ENCODE results near the gene STK32B. TPM values are rescaled to one million over a fixed set of nuclear protein-coding genes. Genes with fewer than 3 reads are reported as not detected.

The STK32B gene
- total RNA-seq, 8 experiments from 2014 or later = 1.8 to 25.1 (median 4.7) TPM

DNA sequence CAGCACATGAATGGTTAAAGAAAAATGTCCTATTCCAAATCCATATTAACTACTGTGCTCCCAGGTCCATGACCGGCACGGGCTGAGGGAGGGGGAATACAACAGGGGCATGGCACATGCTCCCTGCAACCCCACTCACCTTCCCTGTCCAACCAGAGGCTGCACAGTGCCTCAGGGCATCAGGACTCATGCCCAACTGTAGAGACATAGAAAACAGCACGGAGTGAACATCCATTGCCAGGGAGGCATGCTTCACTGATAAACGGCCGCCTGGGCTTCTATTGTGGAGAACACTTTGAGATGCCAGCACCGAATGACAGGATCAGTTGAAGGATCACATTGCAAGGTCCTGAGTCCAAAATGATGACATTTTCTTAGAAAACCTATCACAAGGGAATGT is 140.6 kb downstream of the STK32B start:
- Histone ChIP-seq H3K27ac (no peak overlapping the region), H3K4me3 (no peak overlapping the region), H3K4me1 (replicated peaks in 1 of 2) (peaks cover 0 to 13% of the 10 kb centered on the region in 2 donors)
- in situ Hi-C loops (cut with MboI; ENCODE audit: low pct_unique_long_range_greater_than_20kb in 2 of 9, low sequenced_read_pairs in 9 of 9, unreplicated experiment in 9 of 9) = no loop called here
- WGBS, 10 experiments = 30 to 85% (median 67%) methylated on average over 2 to 5 of the region's 6 CpGs; no CpG with 5 or more reads in 5 of the 10 experiments
- no peak for ATAC-seq (replicated peaks in 6 of 8)

DNA sequence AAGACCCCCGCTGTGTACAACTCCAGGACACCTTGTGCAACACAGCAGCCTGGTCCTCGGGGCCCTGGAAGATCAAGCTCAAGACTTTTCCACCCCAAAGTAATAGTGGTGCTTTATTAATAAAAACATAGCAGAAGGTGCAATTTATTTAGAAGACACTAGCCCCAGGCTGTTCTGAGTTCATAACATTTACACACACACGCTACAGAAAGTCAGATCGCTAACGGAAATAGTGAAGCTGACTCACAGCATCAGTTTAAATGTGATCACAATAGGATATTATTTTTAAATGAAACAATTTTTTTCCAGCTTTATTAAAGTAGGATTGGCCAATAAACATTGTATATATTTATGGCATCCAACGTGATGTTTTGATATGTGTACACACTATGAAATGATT is 141.0 kb downstream of the STK32B start:
- peaks cover 0 to 13% of the 10 kb centered on the region in 2 donors for H3K4me1 ChIP-seq (replicated peaks in 1 of 2)
- no peak overlapping the region for H3K4me3 ChIP-seq
- WGBS, 10 experiments = 65 to 92% (median 87%) methylated on average over 2 to 5 of the region's 6 CpGs; no CpG with 5 or more reads in 2 of the 10 experiments
- in situ Hi-C loops (cut with MboI; ENCODE audit: low pct_unique_long_range_greater_than_20kb in 2 of 9, low sequenced_read_pairs in 9 of 9, unreplicated experiment in 9 of 9) = no loop called here
- H3K27ac ChIP-seq = no peak overlapping the region
- ATAC-seq (replicated peaks in 6 of 8) = no peak

DNA sequence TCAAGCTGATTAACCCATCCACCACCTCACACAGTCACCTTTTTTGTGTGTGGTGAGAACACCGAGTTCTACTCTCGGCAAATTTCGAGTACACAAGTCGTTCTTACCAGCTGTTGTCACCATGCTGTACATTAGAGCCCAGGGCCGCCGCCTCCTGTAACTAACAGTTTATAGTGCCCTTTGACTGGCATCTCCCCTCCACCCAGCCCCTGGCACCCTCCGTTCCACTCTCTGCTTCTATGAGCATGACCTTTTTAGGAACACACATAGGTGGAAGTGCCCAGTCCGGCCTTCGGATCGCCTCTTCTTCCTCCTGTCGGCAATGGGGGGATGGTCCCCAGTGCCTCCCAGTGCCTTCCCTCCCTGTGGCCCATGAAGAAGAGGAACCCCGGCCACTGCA is 141.4 kb downstream of the STK32B start:
- Histone ChIP-seq H3K4me3 (no peak overlapping the region), H3K4me1 (replicated peaks in 1 of 2) (peaks cover 0 to 11% of the 10 kb centered on the region in 2 donors), H3K27ac (no peak overlapping the region)
- ATAC-seq (replicated peaks in 6 of 8) = no peak
- WGBS, 10 experiments = 43 to 100% (median 87%) methylated on average over 1 to 6 of the region's 12 CpGs; no CpG with 5 or more reads in 4 of the 10 experiments
- in situ Hi-C loops (cut with MboI; ENCODE audit: low pct_unique_long_range_greater_than_20kb in 2 of 9, low sequenced_read_pairs in 9 of 9, unreplicated experiment in 9 of 9) = no loop called here

DNA sequence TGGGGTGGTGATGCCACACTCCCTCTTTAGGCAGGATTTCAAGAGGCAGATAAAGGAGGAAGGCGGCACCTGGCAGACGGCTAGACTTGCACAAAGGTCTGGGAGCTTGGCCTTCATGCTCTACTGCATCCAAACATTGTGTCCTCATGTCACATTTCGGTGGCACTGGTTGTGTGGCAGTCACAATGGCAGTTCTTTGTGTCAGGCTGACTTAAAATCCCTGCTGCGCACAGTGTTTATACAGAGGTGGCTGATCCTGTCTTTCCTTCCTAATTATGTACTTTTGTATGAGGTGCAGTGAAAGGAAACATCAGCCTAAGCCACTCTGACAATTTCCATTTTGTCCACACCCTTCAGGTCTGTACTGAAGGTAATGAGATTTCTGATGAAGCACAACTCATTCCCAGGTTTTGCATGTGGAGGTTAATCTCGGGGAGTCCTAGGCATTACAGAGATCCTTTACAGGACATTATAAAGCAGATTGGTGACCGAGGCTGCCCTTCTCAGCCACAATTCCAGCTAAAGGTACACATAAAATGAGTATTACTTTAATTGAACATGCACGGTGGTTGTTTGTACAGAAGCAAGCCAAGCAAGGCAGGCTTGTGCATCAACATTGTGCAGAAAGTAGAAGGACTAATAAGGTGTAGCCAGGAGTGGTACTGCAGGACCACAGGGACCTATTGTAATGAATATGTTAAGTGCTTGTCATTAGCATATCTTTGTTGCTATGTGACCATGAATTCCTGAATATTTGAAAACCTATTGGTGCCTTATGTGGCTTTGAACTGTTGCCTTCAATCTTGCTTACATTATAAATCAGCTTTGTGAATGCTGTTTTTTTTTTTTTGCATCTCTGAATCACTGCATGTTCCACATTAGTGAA is 147.6 kb downstream of the STK32B start:
- Histone ChIP-seq H3K27ac (peak overlapping the region in 1 of 2 donors; percentile 19), H3K4me3 (no peak overlapping the region), H3K4me1 (replicated peaks in 1 of 2) (peaks cover 0 to 18% of the 10 kb centered on the region in 2 donors)
- ATAC-seq (replicated peaks in 6 of 8) = peak in 7 of 8 experiments; percentile 37 to 91 (median 72)
- in situ Hi-C loops (cut with MboI; ENCODE audit: low pct_unique_long_range_greater_than_20kb in 2 of 9, low sequenced_read_pairs in 9 of 9, unreplicated experiment in 9 of 9) = no loop called here
- 27 to 100% (median 59%) methylated on average over 1 to 6 of the region's 7 CpGs; no CpG with 5 or more reads in 3 of the 10 experiments for WGBS, 10 experiments

- 24 to 100% (median 54%) methylated on average over 1 to 2 of the region's 2 CpGs for WGBS, 10 experiments
- peaks cover 3 to 19% of the 10 kb centered on the region in 2 donors for H3K4me1 ChIP-seq (replicated peaks in 1 of 2)
- no peak overlapping the region for H3K4me3 ChIP-seq
- no peak for ATAC-seq (replicated peaks in 6 of 8)
- H3K27ac ChIP-seq = no peak overlapping the region
- in situ Hi-C loops (cut with MboI; ENCODE audit: low pct_unique_long_range_greater_than_20kb in 2 of 9, low sequenced_read_pairs in 9 of 9, unreplicated experiment in 9 of 9) = no loop called here
These were observed 148.6 kb downstream of the STK32B start for GRCh38 chr4:5199912-5200311.

- in situ Hi-C loops (cut with MboI; ENCODE audit: low pct_unique_long_range_greater_than_20kb in 2 of 9, low sequenced_read_pairs in 9 of 9, unreplicated experiment in 9 of 9) = no loop called here
- no peak overlapping the region for H3K27ac ChIP-seq
- 64 to 100% (median 94%) methylated on average over 1 to 3 of the region's 3 CpGs; no CpG with 5 or more reads in 4 of the 10 experiments for WGBS, 10 experiments
- no peak overlapping the region for H3K4me3 ChIP-seq
- H3K4me1 ChIP-seq (replicated peaks in 1 of 2) = peaks cover 7 to 25% of the 10 kb centered on the region in 2 donors
- no peak for ATAC-seq (replicated peaks in 6 of 8)
These were observed 149.2 kb downstream of the STK32B start for GRCh38 chr4:5200513-5200912.

DNA sequence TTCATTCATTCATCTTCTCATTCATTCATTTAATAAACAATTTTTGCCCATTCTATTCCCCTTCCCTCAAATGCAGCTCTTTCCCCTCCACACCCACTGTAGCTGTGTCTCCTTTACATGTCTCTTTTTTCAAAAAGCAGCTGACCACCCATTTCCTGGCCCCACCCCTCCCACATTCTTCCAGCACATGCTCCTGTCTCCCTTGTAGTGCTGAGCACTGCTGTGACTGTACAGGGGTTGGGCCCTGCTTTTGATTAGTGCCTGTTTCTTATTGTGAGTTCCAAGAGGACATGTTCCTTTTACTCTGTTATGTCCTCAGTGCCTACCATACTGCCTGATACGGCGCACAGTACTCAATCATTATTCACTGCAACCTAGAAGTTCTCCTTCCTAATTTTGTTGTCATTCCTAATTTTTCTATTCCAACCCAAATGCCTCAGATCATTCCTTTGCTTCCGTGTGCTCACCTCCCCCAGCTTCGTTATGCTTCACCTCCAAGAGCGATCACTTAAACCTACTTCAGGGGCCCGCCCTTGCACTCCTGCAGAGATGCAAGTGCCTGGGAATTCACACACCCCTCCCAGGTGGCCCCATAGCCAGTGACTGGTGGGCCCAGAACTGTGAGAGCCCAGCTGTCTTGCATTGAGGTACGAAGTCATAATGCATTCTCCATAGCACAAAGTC is 152.2 kb downstream of the STK32B start:
- ATAC-seq (replicated peaks in 6 of 8) = peak in 3 of 8 experiments; percentile 19 to 61 (median 51)
- Histone ChIP-seq H3K27ac (no peak overlapping the region), H3K4me3 (no peak overlapping the region), H3K4me1 (replicated peaks in 1 of 2) (peaks cover 22 to 38% of the 10 kb centered on the region in 2 donors)
- in situ Hi-C loops (cut with MboI; ENCODE audit: low pct_unique_long_range_greater_than_20kb in 2 of 9, low sequenced_read_pairs in 9 of 9, unreplicated experiment in 9 of 9) = no loop called here
- 7 to 87% (median 73%) methylated on average over 1 to 7 of the region's 7 CpGs; no CpG with 5 or more reads in 1 of the 10 experiments for WGBS, 10 experiments

GRCh38 chr4:5203993-5204310 is 152.7 kb downstream of the STK32B start:
- in situ Hi-C loops (cut with MboI; ENCODE audit: low pct_unique_long_range_greater_than_20kb in 2 of 9, low sequenced_read_pairs in 9 of 9, unreplicated experiment in 9 of 9) = no loop called here
- Histone ChIP-seq H3K4me3 (no peak overlapping the region), H3K27ac (no peak overlapping the region), H3K4me1 (replicated peaks in 1 of 2) (peaks cover 22 to 33% of the 10 kb centered on the region in 2 donors)
- 0 to 93% (median 43%) methylated on average over 2 to 3 of the region's 3 CpGs; no CpG with 5 or more reads in 6 of the 10 experiments for WGBS, 10 experiments
- no peak for ATAC-seq (replicated peaks in 6 of 8)

DNA sequence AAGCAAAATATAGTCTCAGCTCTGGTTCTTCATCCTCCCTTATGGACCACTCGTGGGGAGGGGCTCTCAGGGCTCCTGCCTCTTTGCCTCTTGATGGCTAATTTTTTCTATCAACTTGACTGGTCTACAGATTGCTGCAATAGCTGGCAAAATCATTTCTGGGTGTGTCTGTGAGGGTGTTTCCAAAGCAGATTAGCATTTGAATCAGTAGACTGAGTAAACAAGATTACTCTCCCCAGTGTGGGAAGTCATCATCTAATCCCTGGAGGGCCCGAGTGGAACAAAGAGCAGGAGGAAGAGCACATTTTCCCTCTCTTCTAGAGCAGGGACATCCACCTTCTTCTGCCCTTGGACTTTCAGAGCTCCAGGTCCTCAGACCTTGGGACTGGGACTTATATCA is 153.5 kb downstream of the STK32B start:
- Histone ChIP-seq H3K27ac (peak overlapping the region in 1 of 2 donors; percentile 31), H3K4me3 (no peak overlapping the region), H3K4me1 (replicated peaks in 1 of 2) (peaks cover 22 to 24% of the 10 kb centered on the region in 2 donors)
- WGBS, 10 experiments = 0 to 30% (median 13%) methylated on average over 1 to 2 of the region's 2 CpGs; no CpG with 5 or more reads in 6 of the 10 experiments
- ATAC-seq (replicated peaks in 6 of 8) = peak in 6 of 8 experiments; percentile 18 to 72 (median 36)
- in situ Hi-C loops (cut with MboI; ENCODE audit: low pct_unique_long_range_greater_than_20kb in 2 of 9, low sequenced_read_pairs in 9 of 9, unreplicated experiment in 9 of 9) = no loop called here

DNA sequence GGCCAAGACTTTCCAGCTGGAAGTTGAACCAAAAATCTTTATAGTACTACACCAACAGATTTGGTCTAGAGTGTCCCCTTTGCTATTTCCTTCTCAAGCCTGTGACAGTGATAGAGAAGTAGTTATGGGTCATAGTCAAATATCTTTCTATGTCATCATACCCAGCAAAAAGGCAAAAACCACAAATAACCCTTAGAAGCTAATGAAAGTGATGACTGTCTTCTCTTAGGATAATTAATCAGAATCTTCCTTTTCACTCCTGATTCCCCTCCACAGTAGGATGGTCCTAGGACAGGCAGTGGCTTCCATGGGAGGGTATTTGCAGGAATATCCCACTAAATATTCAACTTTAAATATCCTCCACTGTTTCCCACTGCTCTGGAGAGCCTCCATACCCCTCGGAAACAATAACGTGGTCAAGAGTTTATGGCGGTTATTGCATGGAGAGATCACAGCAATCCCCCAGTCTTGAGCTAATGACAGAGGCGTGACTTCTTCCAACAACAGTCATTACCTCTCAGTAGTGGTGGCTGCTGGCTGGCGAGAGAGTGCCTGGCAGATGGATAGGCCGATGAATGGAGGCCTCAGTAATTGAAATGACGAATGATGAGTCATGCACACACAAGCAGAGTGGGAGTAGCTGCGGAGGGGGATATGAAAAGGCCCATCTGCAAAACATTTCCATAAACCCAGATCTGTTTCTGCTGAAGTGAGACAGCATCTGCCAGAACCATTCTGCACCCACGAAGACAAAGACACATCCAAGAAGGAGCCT is 154.9 kb downstream of the STK32B start:
- Histone ChIP-seq H3K4me1 (replicated peaks in 1 of 2) (peaks cover 22 to 23% of the 10 kb centered on the region in 2 donors), H3K4me3 (no peak overlapping the region), H3K27ac (peak overlapping the region; percentile 61 to 73)
- in situ Hi-C loops (cut with MboI; ENCODE audit: low pct_unique_long_range_greater_than_20kb in 2 of 9, low sequenced_read_pairs in 9 of 9, unreplicated experiment in 9 of 9) = no loop called here
- peak; percentile 65 to 99 (median 97) for ATAC-seq (replicated peaks in 6 of 8)
- WGBS, 10 experiments = 0 to 20% (median 7%) methylated on average over 1 to 7 of the region's 9 CpGs; no CpG with 5 or more reads in 2 of the 10 experiments

DNA sequence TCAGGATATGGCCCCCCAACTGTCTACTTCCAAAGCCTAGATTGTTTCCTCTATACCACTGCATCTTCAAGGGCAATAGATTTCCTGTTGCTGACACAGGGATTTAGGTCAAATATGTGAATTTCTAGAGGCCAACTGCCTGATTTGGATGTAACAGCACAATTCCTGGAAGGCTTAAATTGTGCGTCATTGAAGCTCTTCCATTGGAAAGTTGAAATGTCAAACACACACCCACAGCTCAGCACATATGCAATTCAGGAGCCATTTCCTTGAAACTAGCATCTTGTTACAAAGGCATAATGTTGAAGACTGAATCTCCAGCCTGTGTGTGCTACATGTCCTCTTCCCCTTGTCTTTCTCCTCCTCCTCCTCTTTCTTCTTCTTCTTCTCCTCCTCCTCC is 158.6 kb downstream of the STK32B start:
- ATAC-seq (replicated peaks in 6 of 8) = peak in 2 of 8 experiments; percentile 54 to 73
- no peak overlapping the region for H3K4me3 ChIP-seq
- in situ Hi-C loops (cut with MboI; ENCODE audit: low pct_unique_long_range_greater_than_20kb in 2 of 9, low sequenced_read_pairs in 9 of 9, unreplicated experiment in 9 of 9) = no loop called here
- no peak overlapping the region for H3K27ac ChIP-seq
- WGBS, 10 experiments = 0 to 100% (median 93%) methylated on average over 1 of the region's 1 CpG; no CpG with 5 or more reads in 4 of the 10 experiments
- H3K4me1 ChIP-seq (replicated peaks in 1 of 2) = peaks cover 32 to 37% of the 10 kb centered on the region in 2 donors

DNA sequence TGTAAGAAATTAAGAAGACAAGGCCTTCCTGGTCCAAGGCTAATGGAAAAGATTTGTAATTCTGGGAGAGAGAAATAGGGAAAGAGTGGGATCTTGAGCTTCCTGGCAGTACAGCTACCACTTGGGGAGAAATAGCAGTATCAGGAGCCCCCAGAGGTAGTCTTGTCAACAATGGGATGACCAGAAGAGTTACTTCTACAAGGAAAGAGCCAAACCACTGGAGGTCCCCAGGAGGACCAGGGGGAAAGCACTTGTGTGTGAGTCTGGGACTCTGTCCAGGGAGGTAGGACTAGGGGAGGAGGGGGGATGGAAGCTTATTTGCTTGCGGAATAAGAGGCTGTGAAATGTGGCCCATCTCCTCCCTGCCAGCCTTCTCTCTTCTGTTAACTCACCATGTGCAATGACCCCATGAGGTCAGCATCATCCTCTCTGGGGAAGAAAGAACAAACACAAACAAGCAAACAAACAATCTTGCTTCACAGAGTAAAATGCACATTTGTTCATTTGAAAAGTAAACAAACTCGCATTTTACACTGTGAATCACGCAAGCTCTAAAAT is 160.1 kb downstream of the STK32B start:
- Histone ChIP-seq H3K27ac (no peak overlapping the region), H3K4me1 (replicated peaks in 1 of 2) (peaks cover 23 to 24% of the 10 kb centered on the region in 2 donors), H3K4me3 (no peak overlapping the region)
- ATAC-seq (replicated peaks in 6 of 8) = no peak
- in situ Hi-C loops (cut with MboI; ENCODE audit: low pct_unique_long_range_greater_than_20kb in 2 of 9, low sequenced_read_pairs in 9 of 9, unreplicated experiment in 9 of 9) = no loop called here
- 73 to 100% (median 86%) methylated on average over 1 to 3 of the region's 3 CpGs; no CpG with 5 or more reads in 3 of the 10 experiments for WGBS, 10 experiments

All from motor neuron (in vitro differentiated cells).